Endodermal cell (in vitro differentiated cells): ENCODE results near the gene FGF18. TPM values are rescaled to one million over a fixed set of nuclear protein-coding genes. Genes with fewer than 3 reads are reported as not detected.

ENCODE experiments used
- DNase-seq: peaks from one replicate; pipeline ENCODE4 v3.0.0-alpha.2; 2017
- H3K27ac ChIP-seq: 2 replicates; pipeline ENCODE4 v1.5.1; 2013; ENCODE audit warnings: mild to moderate bottlenecking, low read depth, low read length, moderate library complexity
- H3K27me3 ChIP-seq: 2 replicates; pipeline ENCODE4 v1.6.1; 2013; ENCODE audit warnings: mild to moderate bottlenecking, low read length, moderate library complexity; ENCODE audit not compliant: insufficient read depth, control insufficient read depth, poor library complexity, severe bottlenecking
- H3K36me3 ChIP-seq: 2 replicates; pipeline ENCODE4 v1.7.0; 2013; ENCODE audit warnings: mild to moderate bottlenecking, low read length, moderate library complexity; ENCODE audit not compliant: control insufficient read depth, insufficient read depth
- H3K4me1 ChIP-seq: one replicate; pipeline ENCODE4 v1.7.0; 2013; ENCODE audit warnings: low read length; ENCODE audit not compliant: control insufficient read depth, insufficient read depth
- H3K4me3 ChIP-seq: 2 replicates; pipeline ENCODE4 v1.5.1; 2013; ENCODE audit warnings: mild to moderate bottlenecking, low read length, moderate library complexity
- H3K9ac ChIP-seq: 2 replicates; pipeline ENCODE4 v1.6.1; 2013; ENCODE audit warnings: mild to moderate bottlenecking, low read length, moderate library complexity; ENCODE audit not compliant: poor library complexity, severe bottlenecking; ENCODE audit errors: extremely low read depth
- H3K9me3 ChIP-seq: 2 replicates; pipeline ENCODE4 v1.6.1; 2013; ENCODE audit warnings: mild to moderate bottlenecking, low read length, moderate library complexity; ENCODE audit not compliant: control insufficient read depth
- H3K27ac Mint-ChIP-seq: 2 replicates; pipeline ENCODE4 v1.8.0; 2020; ENCODE audit warnings: mixed read lengths
- H3K27me3 Mint-ChIP-seq: 2 replicates; pipeline ENCODE4 v1.8.0; 2021; ENCODE audit warnings: mild to moderate bottlenecking, mixed read lengths; ENCODE audit not compliant: insufficient read depth
- H3K36me3 Mint-ChIP-seq: 2 replicates; pipeline ENCODE4 v1.8.0; 2020; ENCODE audit warnings: low read depth, mixed read lengths
- H3K4me1 Mint-ChIP-seq: 2 replicates; pipeline ENCODE4 v1.8.0; 2020; ENCODE audit warnings: mixed read lengths
- H3K4me3 Mint-ChIP-seq: 2 replicates; pipeline ENCODE4 v1.8.0; 2020; ENCODE audit warnings: mild to moderate bottlenecking, moderate library complexity, mixed read lengths
- H3K9me3 Mint-ChIP-seq: 2 replicates; pipeline ENCODE4 v1.8.0; 2020; ENCODE audit warnings: mild to moderate bottlenecking, mixed read lengths
- CTCF ChIP-seq: fragments of 200-600 bp; sonication (generic); conservative IDR thresholded peaks from 2 replicates; pipeline ENCODE4 v1.5.0; 2021; ENCODE audit warnings: antibody characterized with exemption, mild to moderate bottlenecking
- WGBS, 2 experiments: methylation state at CpG; one replicate each; pipeline versions ENCODE4 v1.1.5 to v1.1.7; 2013; ENCODE audit warnings: missing lambda C conversion rate in 2 of 2, mixed read lengths in 1 of 2; ENCODE audit not compliant: insufficient coverage in 1 of 2, insufficient read length in 1 of 2; 5-methylcytosine and 5-hydroxymethylcytosine counted together
- total RNA-seq, 2 donors: library from RNA; stranded (reverse); fragmentation: NEBNext Ultra II Directional in 1 of 2; extraction: Animal tissue kit (Norgen Biotek cat#: 25700) in 1 of 2; gene quantifications; 2 replicates in 1 of 2; 3 replicates in 1 of 2; pipeline ENCODE4 v1.2.1, GENCODE V29; 2021

FGF18 gene
- total RNA-seq, 2 donors from 2014 or later: 0.44 to 0.57 TPM

GRCh38 chr5:171432583-171433351, 13.3 kb downstream of the FGF18 start:
- Mint-ChIP-seq H3K9me3 (no peaks in the 10 kb centered on the region), H3K36me3 (no peaks in the 10 kb centered on the region), H3K27ac (no peak overlapping the region), H3K27me3 (no peaks in the 10 kb centered on the region), H3K4me1 (peaks cover 6% of the 10 kb centered on the region), H3K4me3 (no peak overlapping the region)
- Histone ChIP-seq H3K27ac (no peak overlapping the region), H3K4me1 (no peaks in the 10 kb centered on the region), H3K27me3 (no peaks in the 10 kb centered on the region), H3K4me3 (no peak overlapping the region), H3K9ac (no peak overlapping the region), H3K9me3 (no peaks in the 10 kb centered on the region), H3K36me3 (no peaks in the 10 kb centered on the region)
- no peak for DNase-seq
- TF ChIP-seq CTCF: no peak
- WGBS, 2 experiments: 86 to 92% methylated on average over 8 to 16 of the region's 16 CpGs

GRCh38 chr5:171433352-171433698, 13.9 kb downstream of the FGF18 start:
- Histone ChIP-seq H3K27ac (no peak overlapping the region), H3K4me3 (no peak overlapping the region)

GRCh38 chr5:171433982-171434676, 14.7 kb downstream of the FGF18 start:
- Mint-ChIP-seq H3K27me3 (no peaks in the 10 kb centered on the region), H3K27ac (no peak overlapping the region), H3K4me1 (peaks cover 7% of the 10 kb centered on the region), H3K4me3 (no peak overlapping the region), H3K9me3 (no peaks in the 10 kb centered on the region), H3K36me3 (no peaks in the 10 kb centered on the region)
- Histone ChIP-seq H3K9ac (no peak overlapping the region), H3K27me3 (no peaks in the 10 kb centered on the region), H3K27ac (no peak overlapping the region), H3K36me3 (no peaks in the 10 kb centered on the region), H3K4me1 (no peaks in the 10 kb centered on the region), H3K9me3 (no peaks in the 10 kb centered on the region), H3K4me3 (no peak overlapping the region)
- no peak for DNase-seq
- TF ChIP-seq CTCF: peak; percentile 47
- 92 to 96% methylated on average over 4 to 5 of the region's 5 CpGs for WGBS, 2 experiments

More at GRCh38 chr5:171433352-171433698, 13.9 kb downstream of the FGF18 start:
- Histone ChIP-seq H3K9me3 (no peaks in the 10 kb centered on the region), H3K9ac (no peak overlapping the region), H3K4me1 (no peaks in the 10 kb centered on the region), H3K27me3 (no peaks in the 10 kb centered on the region), H3K36me3 (no peaks in the 10 kb centered on the region)
- DNase-seq: no peak
- Mint-ChIP-seq H3K9me3 (no peaks in the 10 kb centered on the region), H3K27me3 (no peaks in the 10 kb centered on the region), H3K27ac (no peak overlapping the region), H3K4me3 (no peak overlapping the region), H3K4me1 (peaks cover 6% of the 10 kb centered on the region), H3K36me3 (no peaks in the 10 kb centered on the region)
- TF ChIP-seq CTCF: no peak
- 54 to 67% methylated on average over 5 to 6 of the region's 6 CpGs for WGBS, 2 experiments
